Lung microvascular endothelial cell (primary cell): ENCODE measurements around the gene POTEB. TPM values are rescaled to one million over a fixed set of nuclear protein-coding genes. Genes with fewer than 3 reads are reported as not detected.
"Not testable (repeated sequence)": the region's sequence is repeated elsewhere in the genome, so short reads cannot be mapped to it uniquely, and the experiment has no call there.

Source experiments
- DNase-seq, 2 donors: peaks; one replicate each; pipeline versions ENCODE4 v3.0.0 to v3.0.0-alpha.2; 2010; ENCODE audit warnings: low read depth in 2 of 2
- total RNA-seq: library from RNA; depleted of rRNA; stranded (reverse); fragments of >200 nt; gene quantifications from 2 replicates; pipeline ENCODE4 v1.2.1, GENCODE V29; 2014

POTEB gene
- total RNA-seq = not detected in 2 replicates

- DNase-seq = not testable (repeated sequence)
Observed at GRCh38 chr15:21877635-21878034, at the start of gene POTEB. POTEB (minus strand) TSS chr15:21877735; CDS start chr15:21877246, 489 bp downstream.

- DNase-seq = not testable (repeated sequence)
Observed at GRCh38 chr15:21890955-21891354, 13.4 kb upstream of the POTEB start.

- not testable (repeated sequence) for DNase-seq
Observed at GRCh38 chr15:21889542-21889941, 12.0 kb upstream of the POTEB start.

- not testable (repeated sequence) for DNase-seq
Observed at GRCh38 chr15:21838831-21839230, 38.7 kb downstream of the POTEB start.

Other genes with a start within 250 kb of the POTEB start
- not detected in 2 replicates for gene OR4M2, start 202.8 kb upstream of the POTEB start, total RNA-seq